Breast epithelium (tissue), 4 donors: ENCODE data around the gene ZC3H7A. TPM values are rescaled to one million over a fixed set of nuclear protein-coding genes. Genes with fewer than 3 reads are reported as not detected.

ENCODE experiments used
- DNase-seq, 2 donors: peaks; one replicate each; pipeline ENCODE4 v3.0.0-alpha.2; 2019; ENCODE audit warnings: low spot score in 2 of 2
- H3K27ac ChIP-seq, 2 donors: fragments of 200-600 bp; sonication (generic) in 1 of 2; one replicate each; pipeline ENCODE4 v1.5.1; 2016 to 2019; ENCODE audit warnings: mild to moderate bottlenecking in 1 of 2
- H3K27me3 ChIP-seq, 2 donors: fragments of 200-600 bp; sonication (generic) in 1 of 2; one replicate each; pipeline versions ENCODE4 v1.5.1 to v1.6.0; 2017 to 2019; ENCODE audit warnings: control low read depth in 1 of 2, mild to moderate bottlenecking in 1 of 2
- H3K36me3 ChIP-seq: fragments of 200-600 bp; one replicate; pipeline ENCODE4 v1.5.1; 2019
- H3K4me1 ChIP-seq, 2 donors: fragments of 200-600 bp; sonication (generic); one replicate each; pipeline ENCODE4 v1.5.1; 2016 to 2019; ENCODE audit warnings: control low read depth in 1 of 2
- H3K4me3 ChIP-seq, 3 donors: fragments of 200-600 bp; sonication (generic); 1 replicate in 2 of 3; 2 replicates in 1 of 3; pipeline ENCODE4 v1.5.1; 2016 to 2019; ENCODE audit warnings: mild to moderate bottlenecking in 3 of 3, moderate library complexity in 2 of 3
- H3K9me3 ChIP-seq, 2 donors: fragments of 200-600 bp; sonication (generic) in 1 of 2; one replicate each; pipeline ENCODE4 v1.5.1; 2016 to 2019; ENCODE audit warnings: control low read depth in 1 of 2
- CTCF ChIP-seq, 3 donors: fragments of 450-650 bp; IDR thresholded peaks; one replicate each; pipeline ENCODE4 v1.5.1; 2016 to 2017; ENCODE audit warnings: antibody characterized with exemption in 3 of 3, mild to moderate bottlenecking in 3 of 3, moderate library complexity in 3 of 3
- POLR2A ChIP-seq: fragments of 450-650 bp; IDR thresholded peaks from one replicate; pipeline ENCODE4 v1.6.1; 2016; ENCODE audit warnings: antibody characterized with exemption, mild to moderate bottlenecking, moderate library complexity
- POLR2AphosphoS5 ChIP-seq, 3 donors: sonication (generic); formaldehyde crosslinking; IDR thresholded peaks; one replicate each; pipeline ENCODE4 v1.6.1; 2017; ENCODE audit warnings: antibody characterized with exemption in 3 of 3
- intact Hi-C: fragments of 100-400 bp; cut with DNase I; formaldehyde crosslinking; loops from one replicate; pipeline ENCODE4 v1.15.1; 2023; ENCODE audit warnings: low total_unique reads
- total RNA-seq, 3 donors: library from RNA; depleted of rRNA; stranded (reverse); fragments of >200 nt; gene quantifications; one replicate each; pipeline ENCODE4 v1.1.0, GENCODE V29; 2016

The ZC3H7A gene
- total RNA-seq, 3 donors from 2014 or later, result 58.4 to 70.7 (median 67.5) TPM

- no peak for TF ChIP-seq POLR2AphosphoS5 (IDR thresholded peaks at IDR 0.05)
- TF ChIP-seq POLR2A, result no peak
- no peak for TF ChIP-seq CTCF (IDR thresholded peaks at IDR 0.05)
- H3K9me3 ChIP-seq, result no peaks in the 10 kb centered on the region
- peak overlapping the region in 1 of 3 donors; percentile 54 for H3K4me3 ChIP-seq
- H3K27ac ChIP-seq, result peak overlapping the region; percentile 94 to 96
- H3K36me3 ChIP-seq, result no peaks in the 10 kb centered on the region
- intact Hi-C loops, result no loop called here
- peaks cover 6% of the 10 kb centered on the region in 2 donors for H3K4me1 ChIP-seq
- no peak for DNase-seq
- no peaks in the 10 kb centered on the region for H3K27me3 ChIP-seq
These were observed 13.1 kb downstream of the ZC3H7A start for GRCh38 chr16:11784038-11784369.

GRCh38 chr16:11783319-11784037 lies 13.6 kb downstream of the ZC3H7A start:
- intact Hi-C loops, result no loop called here
- no peaks in the 10 kb centered on the region for H3K27me3 ChIP-seq
- TF ChIP-seq POLR2A (no peak), POLR2AphosphoS5 (IDR thresholded peaks at IDR 0.05) (no peak), CTCF (IDR thresholded peaks at IDR 0.05) (no peak)
- H3K9me3 ChIP-seq, result no peaks in the 10 kb centered on the region
- peaks cover 6% of the 10 kb centered on the region in 2 donors for H3K4me1 ChIP-seq
- DNase-seq, result no peak
- H3K4me3 ChIP-seq, result peak overlapping the region in 2 of 3 donors; percentile 29 to 54
- no peaks in the 10 kb centered on the region for H3K36me3 ChIP-seq
- H3K27ac ChIP-seq, result peak overlapping the region; percentile 94 to 96

- peaks cover 6% of the 10 kb centered on the region in 2 donors for H3K4me1 ChIP-seq
- DNase-seq, result no peak
- H3K36me3 ChIP-seq, result no peaks in the 10 kb centered on the region
- peak overlapping the region; percentile 94 to 96 for H3K27ac ChIP-seq
- H3K9me3 ChIP-seq, result no peaks in the 10 kb centered on the region
- peak overlapping the region in 1 of 3 donors; percentile 11 for H3K4me3 ChIP-seq
- TF ChIP-seq POLR2A, result no peak
- no peak for TF ChIP-seq CTCF (IDR thresholded peaks at IDR 0.05)
- no peak for TF ChIP-seq POLR2AphosphoS5 (IDR thresholded peaks at IDR 0.05)
- H3K27me3 ChIP-seq, result no peaks in the 10 kb centered on the region
- intact Hi-C loops, result no loop called here
These were observed 15.3 kb downstream of the ZC3H7A start for GRCh38 chr16:11781773-11782172.

GRCh38 chr16:11780991-11781680 lies 15.9 kb downstream of the ZC3H7A start:
- no peak for DNase-seq
- H3K27ac ChIP-seq, result peak overlapping the region in 1 of 2 donors; percentile 96
- intact Hi-C loops, result no loop called here
- H3K4me3 ChIP-seq, result no peak overlapping the region
- no peaks in the 10 kb centered on the region for H3K27me3 ChIP-seq
- TF ChIP-seq POLR2A, result no peak
- no peak for TF ChIP-seq POLR2AphosphoS5 (IDR thresholded peaks at IDR 0.05)
- TF ChIP-seq CTCF (IDR thresholded peaks at IDR 0.05), result no peak
- H3K9me3 ChIP-seq, result no peaks in the 10 kb centered on the region
- peaks cover 6% of the 10 kb centered on the region in 2 donors for H3K4me1 ChIP-seq
- H3K36me3 ChIP-seq, result no peaks in the 10 kb centered on the region

- no peak for DNase-seq
- intact Hi-C loops, result no loop called here
- TF ChIP-seq POLR2AphosphoS5 (IDR thresholded peaks at IDR 0.05), result no peak
- no peak for TF ChIP-seq CTCF (IDR thresholded peaks at IDR 0.05)
- TF ChIP-seq POLR2A, result no peak
These were observed 18.0 kb downstream of the ZC3H7A start for GRCh38 chr16:11779074-11779473.

More at GRCh38 chr16:11779074-11779473, 18.0 kb downstream of the ZC3H7A start:
- Histone ChIP-seq H3K4me3 (no peak overlapping the region), H3K4me1 (peaks cover 6% of the 10 kb centered on the region in 2 donors), H3K27ac (no peak overlapping the region), H3K36me3 (peaks cover 9% of the 10 kb centered on the region), H3K9me3 (no peaks in the 10 kb centered on the region), H3K27me3 (no peaks in the 10 kb centered on the region)
